Thyroid gland (tissue), 4 donors: ENCODE data around the gene SLCO4A1. TPM values are rescaled to one million over a fixed set of nuclear protein-coding genes. Genes with fewer than 3 reads are reported as not detected.

Experiments
- DNase-seq, 2 donors: peaks; one replicate each; pipeline ENCODE4 v3.0.0-alpha.2; 2019
- H3K27ac ChIP-seq, 3 donors: fragments of 200-600 bp; sonication (generic); 1 replicate in 2 of 3; 2 replicates in 1 of 3; pipeline ENCODE4 v1.5.1; 2016 to 2019; ENCODE audit warnings: mild to moderate bottlenecking in 1 of 3, moderate library complexity in 1 of 3
- H3K27me3 ChIP-seq: fragments of 200-600 bp; sonication (generic); one replicate; pipeline ENCODE4 v1.5.1; 2019
- H3K36me3 ChIP-seq, 2 donors: fragments of 200-600 bp; sonication (generic); one replicate each; pipeline ENCODE4 v1.5.1; 2016 to 2019
- H3K4me1 ChIP-seq, 2 donors: fragments of 200-600 bp; sonication (generic); one replicate each; pipeline ENCODE4 v1.5.1; 2017 to 2019
- H3K4me3 ChIP-seq, 3 donors: fragments of 200-600 bp; sonication (generic); replicated peaks in 1 of 3; 1 replicate in 2 of 3; 2 replicates in 1 of 3; pipeline ENCODE4 v1.5.1; 2016; ENCODE audit warnings: mild to moderate bottlenecking in 1 of 3
- H3K9me3 ChIP-seq: fragments of 200-600 bp; sonication (generic); one replicate; pipeline ENCODE4 v1.5.1; 2017
- CTCF ChIP-seq, 6 experiments: fragments of 200-600 bp in 3 of 6; fragments of 450-650 bp in 3 of 6; sonication (generic) in 3 of 6; IDR thresholded peaks; one replicate each; pipeline ENCODE4 v1.5.1; 2016 to 2019; ENCODE audit warnings: antibody characterized with exemption in 6 of 6, mild to moderate bottlenecking in 2 of 6, inconsistent platforms in 1 of 6, moderate library complexity in 1 of 6
- POLR2A ChIP-seq, 2 donors: fragments of 450-650 bp; IDR thresholded peaks; one replicate each; pipeline ENCODE4 v1.6.1; 2017; ENCODE audit warnings: antibody characterized with exemption in 2 of 2, mild to moderate bottlenecking in 2 of 2, moderate library complexity in 1 of 2
- WGBS, 2 donors: methylation state at CpG; one replicate each; pipeline ENCODE4 v1.1.5; 2017; 5-methylcytosine and 5-hydroxymethylcytosine counted together
- intact Hi-C: fragments of 100-400 bp; cut with DNase I; formaldehyde crosslinking; loops from one replicate; pipeline ENCODE4 v1.15.1; 2023
- total RNA-seq, 4 donors: library from RNA; depleted of rRNA; stranded (reverse); fragments of >200 nt; gene quantifications; one replicate each; pipeline ENCODE4 v1.2.3, GENCODE V29; 2016

The SLCO4A1 gene
- total RNA-seq, 4 donors from 2014 or later = 5.3 to 18.3 (median 6.7) TPM

- Histone ChIP-seq H3K27me3 (no peaks in the 10 kb centered on the region), H3K9me3 (no peaks in the 10 kb centered on the region), H3K4me3 (no peak overlapping the region), H3K36me3 (no peaks in the 10 kb centered on the region), H3K4me1 (peaks cover 0 to 6% of the 10 kb centered on the region in 2 donors), H3K27ac (no peak overlapping the region)
- intact Hi-C loops = no loop called here
- WGBS, 2 donors = 94 to 95% methylated on average over 11 of the region's 11 CpGs
- TF ChIP-seq POLR2A (IDR thresholded peaks at IDR 0.05) (no peak), CTCF (IDR thresholded peaks at IDR 0.05) (no peak)
- no peak for DNase-seq
Observed at GRCh38 chr20:62688083-62688482, 45.8 kb downstream of the SLCO4A1 start.

GRCh38 chr20:62688855-62689460 is 46.7 kb downstream of the SLCO4A1 start:
- Histone ChIP-seq H3K4me1 (peaks cover 0 to 6% of the 10 kb centered on the region in 2 donors), H3K27me3 (no peaks in the 10 kb centered on the region), H3K4me3 (no peak overlapping the region), H3K27ac (no peak overlapping the region), H3K36me3 (no peaks in the 10 kb centered on the region), H3K9me3 (no peaks in the 10 kb centered on the region)
- no peak for TF ChIP-seq POLR2A (IDR thresholded peaks at IDR 0.05)
- TF ChIP-seq CTCF (IDR thresholded peaks at IDR 0.05) = no peak
- no peak for DNase-seq
- 82 to 84% methylated on average over 26 to 29 of the region's 29 CpGs for WGBS, 2 donors
- intact Hi-C loops = no loop called here

- no peak overlapping the region for H3K27ac ChIP-seq
- no peaks in the 10 kb centered on the region for H3K36me3 ChIP-seq
- TF ChIP-seq CTCF (IDR thresholded peaks at IDR 0.05) (no peak), POLR2A (IDR thresholded peaks at IDR 0.05) (no peak)
- no peak overlapping the region for H3K4me3 ChIP-seq
- H3K4me1 ChIP-seq = peaks cover 0 to 2% of the 10 kb centered on the region in 2 donors
- intact Hi-C loops = no loop called here
- DNase-seq = no peak
- WGBS, 2 donors = 81 to 83% methylated on average over 14 of the region's 17 CpGs
- H3K27me3 ChIP-seq = no peaks in the 10 kb centered on the region
- H3K9me3 ChIP-seq = no peaks in the 10 kb centered on the region
Observed at GRCh38 chr20:62689861-62690260, 47.6 kb downstream of the SLCO4A1 start.

GRCh38 chr20:62690261-62690820 is 48.0 kb downstream of the SLCO4A1 start:
- no peak for DNase-seq
- 87 to 92% methylated on average over 16 to 17 of the region's 17 CpGs for WGBS, 2 donors
- no peaks in the 10 kb centered on the region for H3K27me3 ChIP-seq
- intact Hi-C loops = no loop called here
- no peak overlapping the region for H3K27ac ChIP-seq
- H3K4me3 ChIP-seq = no peak overlapping the region
- no peaks in the 10 kb centered on the region for H3K9me3 ChIP-seq
- H3K36me3 ChIP-seq = no peaks in the 10 kb centered on the region
- TF ChIP-seq CTCF (IDR thresholded peaks at IDR 0.05) (no peak), POLR2A (IDR thresholded peaks at IDR 0.05) (no peak)
- H3K4me1 ChIP-seq = no peaks in the 10 kb centered on the region

- no peaks in the 10 kb centered on the region for H3K36me3 ChIP-seq
- no peak overlapping the region for H3K27ac ChIP-seq
- no peak for TF ChIP-seq POLR2A (IDR thresholded peaks at IDR 0.05)
- no peak for TF ChIP-seq CTCF (IDR thresholded peaks at IDR 0.05)
- 69 to 77% methylated on average over 10 to 15 of the region's 15 CpGs for WGBS, 2 donors
- no peak for DNase-seq
- H3K27me3 ChIP-seq = no peaks in the 10 kb centered on the region
- H3K9me3 ChIP-seq = no peaks in the 10 kb centered on the region
- intact Hi-C loops = no loop called here
- H3K4me1 ChIP-seq = no peaks in the 10 kb centered on the region
- H3K4me3 ChIP-seq = no peak overlapping the region
Observed at GRCh38 chr20:62691487-62691886, 49.2 kb downstream of the SLCO4A1 start.
